Measurements from ENCODE around the gene TXNDC11.
A peak's percentile ranks its signal among the peaks of the same experiment; 100 is the strongest.
"Not testable (repeated sequence)": the region's sequence is repeated elsewhere in the genome, so short reads cannot be mapped to it uniquely, and the experiment has no call there.

The TXNDC11 gene

GRCh38 chr16:11742536-11743307 lies at the start of gene TXNDC11:
Gene TXNDC11, minus strand, starts transcription at chr16:11742857. Its CDS starts 127 bp downstream, at chr16:11742730.
- Histone ChIP-seq H3K27me3 (replicated peaks; ENCODE audit: control insufficient read depth, insufficient read depth, low read length) (no peaks in the 10 kb centered on the region), H3K4me3 (replicated peaks; ENCODE audit: low read depth, low read length) (peak within 1 kb of the TSS; percentile 91), H3K36me3 (ENCODE audit: control insufficient read depth, insufficient read depth, low read length) (no peaks in the 10 kb centered on the region; the same call in 1 of the 2 replicates)
- DNase-seq (ENCODE audit: extremely low read depth, insufficient read length), result peak; percentile 100
- TF ChIP-seq CTCF (IDR thresholded peaks at IDR 0.05; ENCODE audit: insufficient read depth, low read length, poor library complexity, severe bottlenecking), result no peak

GRCh38 chr16:11791144-11791828 lies 48.6 kb upstream of the TXNDC11 start:
- H3K36me3 ChIP-seq (ENCODE audit: control insufficient read depth, insufficient read depth, low read length), result peaks cover 5% of the 10 kb centered on the region
- no peak for TF ChIP-seq CTCF (IDR thresholded peaks at IDR 0.05; ENCODE audit: insufficient read depth, low read length, poor library complexity, severe bottlenecking)
- H3K4me3 ChIP-seq (replicated peaks; ENCODE audit: low read depth, low read length), result no peak overlapping the region
- no peak for DNase-seq (ENCODE audit: extremely low read depth, insufficient read length)
- H3K27me3 ChIP-seq (replicated peaks; ENCODE audit: control insufficient read depth, insufficient read depth, low read length), result no peaks in the 10 kb centered on the region

DNA sequence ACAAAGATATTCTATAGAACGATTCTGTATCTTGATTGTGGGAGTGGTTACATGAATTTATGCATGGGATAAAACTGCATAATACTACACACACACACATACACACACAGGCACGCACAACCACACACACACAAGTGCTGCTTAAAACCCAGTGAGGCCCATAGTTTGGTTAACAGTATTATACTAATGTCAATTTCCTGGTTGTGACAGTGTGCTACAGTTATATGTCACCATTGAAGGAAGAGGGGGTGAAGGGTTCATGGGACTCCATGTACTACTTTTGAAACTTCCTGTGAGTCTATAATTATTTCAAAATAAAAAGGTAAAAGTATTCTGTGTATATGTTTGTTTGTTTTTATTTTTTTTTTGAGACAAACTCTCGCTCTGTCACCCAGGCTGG lies 46.3 kb upstream of the TXNDC11 start:
- Histone ChIP-seq H3K4me3 (replicated peaks; ENCODE audit: low read depth, low read length) (no peak overlapping the region), H3K27me3 (replicated peaks; ENCODE audit: control insufficient read depth, insufficient read depth, low read length) (no peaks in the 10 kb centered on the region), H3K36me3 (ENCODE audit: control insufficient read depth, insufficient read depth, low read length) (peaks cover 3% of the 10 kb centered on the region)
- no peak for DNase-seq (ENCODE audit: extremely low read depth, insufficient read length)
- TF ChIP-seq CTCF (IDR thresholded peaks at IDR 0.05; ENCODE audit: insufficient read depth, low read length, poor library complexity, severe bottlenecking), result no peak

GRCh38 chr16:11784980-11785599 lies 42.4 kb upstream of the TXNDC11 start:
- not testable (repeated sequence) for H3K36me3 ChIP-seq (ENCODE audit: control insufficient read depth, insufficient read depth, low read length)

DNA sequence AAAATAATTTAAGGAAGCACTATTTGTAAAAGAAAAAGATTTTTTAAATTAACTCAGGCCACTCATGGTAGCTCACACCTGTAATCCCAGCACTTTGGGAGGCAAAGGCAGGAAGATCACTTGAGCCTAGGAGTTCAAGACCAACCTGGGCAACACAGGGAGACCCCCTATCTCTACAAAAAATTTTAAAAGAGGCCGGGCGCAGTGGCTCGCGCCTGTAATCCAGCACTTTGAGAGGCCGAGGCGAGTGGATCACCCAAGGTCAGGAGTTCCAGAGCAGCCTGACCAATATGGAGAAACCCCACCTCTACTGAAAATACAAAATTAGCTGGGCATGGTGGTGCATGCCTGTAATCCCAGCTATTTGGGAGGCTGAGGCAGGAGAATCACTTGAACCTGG lies 41.7 kb upstream of the TXNDC11 start:
- DNase-seq (ENCODE audit: extremely low read depth, insufficient read length); H3K4me3 ChIP-seq (replicated peaks; ENCODE audit: low read depth, low read length); H3K27me3 ChIP-seq (replicated peaks; ENCODE audit: control insufficient read depth, insufficient read depth, low read length); H3K36me3 ChIP-seq (ENCODE audit: control insufficient read depth, insufficient read depth, low read length): not testable (repeated sequence)

More at GRCh38 chr16:11784980-11785599, 42.4 kb upstream of the TXNDC11 start:
- DNase-seq (ENCODE audit: extremely low read depth, insufficient read length); H3K27me3 ChIP-seq (replicated peaks; ENCODE audit: control insufficient read depth, insufficient read depth, low read length); H3K4me3 ChIP-seq (replicated peaks; ENCODE audit: low read depth, low read length): not testable (repeated sequence)

GRCh38 chr16:11784038-11784369 lies 41.3 kb upstream of the TXNDC11 start:
- DNase-seq (ENCODE audit: extremely low read depth, insufficient read length), result no peak
- no peaks in the 10 kb centered on the region for H3K27me3 ChIP-seq (replicated peaks; ENCODE audit: control insufficient read depth, insufficient read depth, low read length)
- H3K36me3 ChIP-seq (ENCODE audit: control insufficient read depth, insufficient read depth, low read length), result peaks cover 1% of the 10 kb centered on the region; the same call in 1 of the 2 replicates
- no peak for TF ChIP-seq CTCF (IDR thresholded peaks at IDR 0.05; ENCODE audit: insufficient read depth, low read length, poor library complexity, severe bottlenecking)
- H3K4me3 ChIP-seq (replicated peaks; ENCODE audit: low read depth, low read length), result peak overlapping the region; percentile 10; the same call in 1 of the 2 replicates
